GM23338 (cell line): ENCODE data around the gene CDC16. TPM values are rescaled to one million over a fixed set of nuclear protein-coding genes. Genes with fewer than 3 reads are reported as not detected.

Experiments
- ATAC-seq: fragments of 200-7000 bp; cut with Tn5 transposase; 3 replicates; pipeline ENCODE4 v1.9.1; 2020
- DNase-seq: peaks from one replicate; pipeline ENCODE4 v3.0.0-alpha.2; 2015; ENCODE audit warnings: low spot score
- H2AFZ ChIP-seq: fragments of 200-600 bp; sonication (generic); 2 replicates; pipeline ENCODE4 v1.8.0; 2016; ENCODE audit warnings: antibody characterized with exemption, mild to moderate bottlenecking, moderate library complexity
- H3F3A ChIP-seq: fragments of 200-600 bp; sonication (generic); replicated peaks from 2 replicates; pipeline ENCODE4 v1.8.0; 2017; ENCODE audit warnings: antibody characterized with exemption, mixed run types, low read depth
- H3K27ac ChIP-seq: fragments of 200-600 bp; sonication (generic); 2 replicates; pipeline ENCODE4 v1.6.1; 2016; ENCODE audit warnings: low read depth
- H3K27me3 ChIP-seq: fragments of 200-600 bp; sonication (generic); 2 replicates; pipeline ENCODE4 v1.8.0; 2016; ENCODE audit warnings: mild to moderate bottlenecking, mixed run types, moderate library complexity; ENCODE audit not compliant: insufficient read depth
- H3K36me3 ChIP-seq: fragments of 200-600 bp; sonication (generic); 2 replicates; pipeline ENCODE4 v1.8.0; 2016; ENCODE audit warnings: mild to moderate bottlenecking; ENCODE audit not compliant: insufficient read depth
- H3K4me1 ChIP-seq: fragments of 200-600 bp; sonication (generic); 2 replicates; pipeline ENCODE4 v1.8.0; 2016; ENCODE audit warnings: mild to moderate bottlenecking, moderate library complexity; ENCODE audit not compliant: insufficient read depth
- H3K4me2 ChIP-seq: fragments of 200-600 bp; sonication (generic); 2 replicates; pipeline ENCODE4 v1.7.1; 2017; ENCODE audit warnings: mixed run types
- H3K4me3 ChIP-seq: fragments of 200-600 bp; sonication (generic); 2 replicates; pipeline ENCODE4 v1.6.1; 2016; ENCODE audit warnings: mixed run types
- H3K79me2 ChIP-seq: fragments of 200-600 bp; sonication (generic); replicated peaks from 2 replicates; pipeline ENCODE4 v1.8.0; 2017; ENCODE audit warnings: mild to moderate bottlenecking; ENCODE audit not compliant: insufficient read depth
- H3K9me2 ChIP-seq: fragments of 200-600 bp; sonication (generic); 2 replicates; pipeline ENCODE4 v1.8.0; 2017; ENCODE audit not compliant: insufficient read depth
- H4K20me1 ChIP-seq: fragments of 200-600 bp; sonication (generic); replicated peaks from 2 replicates; pipeline ENCODE4 v1.8.0; 2017; ENCODE audit warnings: mild to moderate bottlenecking; ENCODE audit not compliant: insufficient read depth
- H3K27ac Mint-ChIP-seq: 2 replicates; pipeline ENCODE4 v1.8.0; 2020; ENCODE audit warnings: inconsistent platforms, mild to moderate bottlenecking, moderate library complexity, mixed read lengths
- H3K27me3 Mint-ChIP-seq: 3 replicates; pipeline ENCODE4 v1.8.0; 2022; ENCODE audit warnings: low read depth, mild to moderate bottlenecking, moderate library complexity, mixed read lengths, inconsistent platforms; ENCODE audit not compliant: insufficient read depth, poor library complexity
- H3K36me3 Mint-ChIP-seq: 3 replicates; pipeline ENCODE4 v1.8.0; 2021; ENCODE audit warnings: low read depth, mild to moderate bottlenecking, inconsistent platforms, moderate library complexity, mixed read lengths
- H3K4me1 Mint-ChIP-seq: 3 replicates; pipeline ENCODE4 v1.8.0; 2020; ENCODE audit warnings: mild to moderate bottlenecking, inconsistent platforms, mixed read lengths
- H3K4me3 Mint-ChIP-seq: 3 replicates; pipeline ENCODE4 v1.8.0; 2021; ENCODE audit warnings: moderate library complexity, mild to moderate bottlenecking, inconsistent platforms, mixed read lengths
- H3K9me3 Mint-ChIP-seq: 3 replicates; pipeline ENCODE4 v1.8.0; 2020; ENCODE audit warnings: moderate library complexity, mild to moderate bottlenecking, inconsistent platforms, mixed read lengths
- ETS1 ChIP-seq: IDR thresholded peaks from 2 replicates; pipeline ENCODE4 v1.6.1; 2016; ENCODE audit warnings: antibody characterized with exemption
- EZH2 ChIP-seq: fragments of 200-600 bp; sonication (generic); IDR thresholded peaks from one replicate; pipeline ENCODE4 v1.8.0; 2017; ENCODE audit warnings: antibody characterized with exemption, mild to moderate bottlenecking, low read depth; ENCODE audit not compliant: unreplicated experiment
- JUNB ChIP-seq: IDR thresholded peaks from one replicate; pipeline ENCODE4 v1.6.1; 2016; ENCODE audit warnings: antibody characterized with exemption; ENCODE audit not compliant: unreplicated experiment
- NANOG ChIP-seq: IDR thresholded peaks from 2 replicates; pipeline ENCODE4 v1.6.1; 2016; ENCODE audit warnings: antibody characterized with exemption, borderline replicate concordance
- POLR2AphosphoS5 ChIP-seq: IDR thresholded peaks from 2 replicates; pipeline ENCODE4 v1.6.1; 2016; ENCODE audit warnings: antibody characterized with exemption, low read depth
- REST ChIP-seq: IDR thresholded peaks from one replicate; pipeline ENCODE4 v1.6.1; 2018; ENCODE audit warnings: antibody characterized with exemption; ENCODE audit not compliant: unreplicated experiment
- STAT1 ChIP-seq: IDR thresholded peaks from one replicate; pipeline ENCODE4 v1.6.1; 2016; ENCODE audit warnings: antibody characterized with exemption; ENCODE audit not compliant: unreplicated experiment
- ZNF114 ChIP-seq: fragments of 250-450 bp; sonication (Bioruptor Pico); IDR thresholded peaks from 2 replicates; pipeline ENCODE4 v1.5.0; 2020; ENCODE audit warnings: mild to moderate bottlenecking, moderate library complexity
- ZNF331 ChIP-seq: fragments of 250-450 bp; sonication (Bioruptor Pico); IDR thresholded peaks from 2 replicates; pipeline ENCODE4 v1.5.0; 2020; ENCODE audit warnings: low read depth, mild to moderate bottlenecking, moderate library complexity
- ZNF462 ChIP-seq: fragments of 250-450 bp; sonication (Bioruptor Pico); IDR thresholded peaks from 2 replicates; pipeline ENCODE4 v1.5.0; 2020; ENCODE audit warnings: mild to moderate bottlenecking, moderate library complexity
- polyA plus RNA-seq: library from polyadenylated mRNA; unstranded; fragments of >200 nt; fragmentation: Nextera tagmentation; extraction: Ambion mirVana; gene quantifications from 2 replicates; pipeline ENCODE4 v1.2.1, GENCODE V29; 2016
- total RNA-seq: library from RNA; depleted of rRNA; stranded (reverse); fragments of >200 nt; shearing (Covaris generic); gene quantifications from 2 replicates; pipeline ENCODE4 v1.2.3, GENCODE V29; 2014

CDC16 gene
- total and polyA plus RNA-seq, 2 experiments from 2014 or later = 86.1 to 91.3 TPM

GRCh38 chr13:114212158-114212495, 22.6 kb upstream of the CDC16 start:
- ATAC-seq (no peak), DNase-seq (no peak)
- H3K9me3 Mint-ChIP-seq = peaks cover 16% of the 10 kb centered on the region
- no peak overlapping the region for H3K4me3 Mint-ChIP-seq
- peaks cover 7% of the 10 kb centered on the region for H3K27me3 Mint-ChIP-seq
- no peaks in the 10 kb centered on the region for H3K27me3 ChIP-seq
- H3K4me1 Mint-ChIP-seq = peaks cover 8% of the 10 kb centered on the region
- H3K79me2 ChIP-seq = no peaks in the 10 kb centered on the region
- H3K4me2 ChIP-seq = no peak overlapping the region
- no peaks in the 10 kb centered on the region for H3F3A ChIP-seq
- H2AFZ ChIP-seq = peak overlapping the region; percentile 32; the same call in 1 of the 2 replicates
- H4K20me1 ChIP-seq = no peaks in the 10 kb centered on the region
- H3K4me1 ChIP-seq = no peaks in the 10 kb centered on the region
- H3K9me2 ChIP-seq = no peaks in the 10 kb centered on the region
- no peak overlapping the region for H3K4me3 ChIP-seq
- no peak overlapping the region for H3K27ac ChIP-seq
- TF ChIP-seq EZH2 (no peak), STAT1 (no peak), NANOG (no peak), ZNF331 (no peak)
- H3K36me3 Mint-ChIP-seq = peaks cover 9% of the 10 kb centered on the region
- H3K36me3 ChIP-seq = no peaks in the 10 kb centered on the region
- no peak overlapping the region for H3K27ac Mint-ChIP-seq

GRCh38 chr13:114213980-114214379, 20.7 kb upstream of the CDC16 start:
- Histone ChIP-seq H3K9me2 (no peaks in the 10 kb centered on the region), H3F3A (no peaks in the 10 kb centered on the region), H3K36me3 (no peaks in the 10 kb centered on the region), H3K27ac (no peak overlapping the region), H3K79me2 (no peaks in the 10 kb centered on the region), H3K4me2 (no peak overlapping the region), H3K27me3 (no peaks in the 10 kb centered on the region), H3K4me1 (no peaks in the 10 kb centered on the region), H4K20me1 (no peaks in the 10 kb centered on the region), H2AFZ (no peak overlapping the region), H3K4me3 (no peak overlapping the region)
- ATAC-seq (no peak), DNase-seq (no peak)
- H3K4me1 Mint-ChIP-seq = peaks cover 8% of the 10 kb centered on the region
- H3K27ac Mint-ChIP-seq = no peak overlapping the region
- H3K9me3 Mint-ChIP-seq = no peaks in the 10 kb centered on the region; the same call in 1 of the 3 replicates
- no peak overlapping the region for H3K4me3 Mint-ChIP-seq
- TF ChIP-seq NANOG (no peak), REST (no peak), EZH2 (no peak), STAT1 (no peak), JUNB (no peak), POLR2AphosphoS5 (no peak), ZNF114 (no peak), ZNF331 (no peak), ETS1 (no peak), ZNF462 (CRISPR knock-in tag) (no peak)
- peaks cover 7% of the 10 kb centered on the region for H3K27me3 Mint-ChIP-seq
- H3K36me3 Mint-ChIP-seq = no peaks in the 10 kb centered on the region; the same call in 2 of the 3 replicates
